GM19239 (cell line): ENCODE measurements around the gene MCF2L2.
A peak's percentile ranks its signal among the peaks of the same experiment; 100 is the strongest.
"Not testable (repeated sequence)": the region's sequence is repeated elsewhere in the genome, so short reads cannot be mapped to it uniquely, and the experiment has no call there.

Source experiments
- DNase-seq: peaks from one replicate; pipeline ENCODE4 v3.0.0; 2011; ENCODE audit warnings: low spot score; ENCODE audit not compliant: insufficient read length
- FAIRE-seq: peaks from 2 replicates; lab custom pipeline; 2011; peaks lifted over from hg19 to GRCh38; lab: Jason Lieb, UNC

The MCF2L2 gene, protein sequence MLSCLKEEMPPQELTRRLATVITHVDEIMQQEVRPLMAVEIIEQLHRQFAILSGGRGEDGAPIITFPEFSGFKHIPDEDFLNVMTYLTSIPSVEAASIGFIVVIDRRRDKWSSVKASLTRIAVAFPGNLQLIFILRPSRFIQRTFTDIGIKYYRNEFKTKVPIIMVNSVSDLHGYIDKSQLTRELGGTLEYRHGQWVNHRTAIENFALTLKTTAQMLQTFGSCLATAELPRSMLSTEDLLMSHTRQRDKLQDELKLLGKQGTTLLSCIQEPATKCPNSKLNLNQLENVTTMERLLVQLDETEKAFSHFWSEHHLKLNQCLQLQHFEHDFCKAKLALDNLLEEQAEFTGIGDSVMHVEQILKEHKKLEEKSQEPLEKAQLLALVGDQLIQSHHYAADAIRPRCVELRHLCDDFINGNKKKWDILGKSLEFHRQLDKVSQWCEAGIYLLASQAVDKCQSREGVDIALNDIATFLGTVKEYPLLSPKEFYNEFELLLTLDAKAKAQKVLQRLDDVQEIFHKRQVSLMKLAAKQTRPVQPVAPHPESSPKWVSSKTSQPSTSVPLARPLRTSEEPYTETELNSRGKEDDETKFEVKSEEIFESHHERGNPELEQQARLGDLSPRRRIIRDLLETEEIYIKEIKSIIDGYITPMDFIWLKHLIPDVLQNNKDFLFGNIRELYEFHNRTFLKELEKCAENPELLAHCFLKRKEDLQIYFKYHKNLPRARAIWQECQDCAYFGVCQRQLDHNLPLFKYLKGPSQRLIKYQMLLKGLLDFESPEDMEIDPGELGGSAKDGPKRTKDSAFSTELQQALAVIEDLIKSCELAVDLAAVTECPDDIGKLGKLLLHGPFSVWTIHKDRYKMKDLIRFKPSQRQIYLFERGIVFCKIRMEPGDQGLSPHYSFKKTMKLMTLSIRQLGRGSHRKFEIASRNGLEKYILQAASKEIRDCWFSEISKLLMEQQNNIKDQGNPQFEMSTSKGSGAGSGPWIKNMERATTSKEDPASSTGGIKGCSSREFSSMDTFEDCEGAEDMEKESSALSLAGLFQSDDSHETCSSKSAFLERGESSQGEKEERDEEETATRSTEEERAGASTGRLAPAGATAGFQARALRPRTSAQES

DNA sequence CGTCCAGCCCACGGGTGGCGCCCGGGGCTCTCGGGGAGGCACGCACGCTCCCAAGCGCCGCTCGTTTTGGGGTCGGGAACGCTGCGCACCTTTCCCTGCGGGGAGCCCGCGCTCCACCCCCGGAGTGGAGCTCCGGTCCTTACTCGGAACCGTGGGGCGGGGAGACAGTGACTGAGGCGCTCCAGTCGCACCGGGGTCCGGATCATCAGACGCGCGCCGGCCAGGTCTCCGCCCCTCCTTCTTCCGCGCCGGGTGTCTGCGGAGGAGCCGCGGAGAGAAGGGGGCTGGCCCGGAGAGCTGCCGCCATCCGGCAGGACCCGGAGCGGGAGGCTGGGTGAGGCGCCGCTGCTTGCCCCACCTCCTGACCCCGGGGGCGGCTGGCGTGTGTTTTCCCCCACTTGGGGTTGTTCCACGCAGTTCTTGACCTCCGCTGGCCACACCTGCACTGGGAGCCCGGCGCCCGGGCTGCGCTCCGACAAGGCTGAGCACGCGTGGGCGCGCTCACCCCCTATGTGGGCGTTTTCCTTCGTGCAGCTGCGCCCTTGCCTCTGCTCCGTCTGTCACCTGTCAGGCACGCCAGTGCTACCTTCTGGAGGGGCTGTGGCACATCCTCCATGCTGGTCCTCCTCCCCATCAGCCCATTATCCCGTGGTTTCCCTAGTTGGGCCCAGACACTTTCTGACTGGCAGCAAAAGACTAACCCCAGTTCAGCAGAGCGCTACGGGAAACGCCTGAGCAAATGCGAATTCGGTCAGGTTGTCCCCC is at the start of gene MCF2L2:
Gene MCF2L2 (minus strand): TSS at position 173 of the 765 bp plus-strand sequence. CDS start 642 bp downstream, outside the sequence.
- DNase-seq (peak; percentile 35), FAIRE-seq (no peak)

GRCh38 chr3:183477801-183478456 is 49.5 kb upstream of the MCF2L2 start:
- no peak for FAIRE-seq
- DNase-seq: no peak

DNA sequence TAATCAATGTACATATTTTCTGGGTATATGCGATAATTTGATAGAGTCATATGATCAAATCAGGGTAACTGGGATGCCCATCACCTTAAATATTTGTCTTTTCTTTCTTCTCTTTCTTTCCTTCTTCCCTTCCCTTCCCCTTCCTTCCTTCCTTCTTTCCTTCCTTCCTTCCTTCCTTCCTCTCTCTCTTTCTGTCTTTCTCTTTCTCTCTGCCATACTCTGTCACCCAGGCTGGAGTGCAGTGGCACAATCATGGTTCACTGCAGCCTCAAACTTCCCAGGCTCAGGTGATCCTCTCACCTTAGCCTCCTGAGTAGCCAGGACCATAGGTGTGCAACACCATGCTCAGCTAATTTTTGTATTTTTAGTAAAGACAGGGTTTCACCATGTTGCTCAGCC is 47.3 kb upstream of the MCF2L2 start:
- DNase-seq, FAIRE-seq: not testable (repeated sequence)

GRCh38 chr3:183475016-183475763 is 46.8 kb upstream of the MCF2L2 start:
- FAIRE-seq: no peak
- no peak for DNase-seq

DNA sequence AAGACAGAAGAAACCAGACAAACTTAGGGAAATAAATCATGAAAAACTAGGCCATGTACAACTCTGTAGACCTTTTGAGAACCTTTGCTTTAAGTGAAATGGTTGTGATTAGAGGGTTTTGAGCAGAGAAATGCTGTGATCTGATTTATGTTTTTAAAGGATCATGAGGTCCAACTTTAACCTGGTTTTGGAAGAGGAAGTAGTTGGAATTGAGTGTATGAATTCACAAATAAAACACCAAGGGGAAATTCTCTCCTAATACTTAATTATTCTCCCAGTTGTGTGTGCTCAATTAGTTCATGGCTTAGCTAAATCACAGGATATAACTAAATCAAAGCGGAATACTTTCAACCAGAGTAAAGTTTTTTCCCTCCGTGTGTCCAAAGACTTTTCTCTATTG is 45.5 kb upstream of the MCF2L2 start:
- no peak for DNase-seq
- FAIRE-seq: no peak

DNA sequence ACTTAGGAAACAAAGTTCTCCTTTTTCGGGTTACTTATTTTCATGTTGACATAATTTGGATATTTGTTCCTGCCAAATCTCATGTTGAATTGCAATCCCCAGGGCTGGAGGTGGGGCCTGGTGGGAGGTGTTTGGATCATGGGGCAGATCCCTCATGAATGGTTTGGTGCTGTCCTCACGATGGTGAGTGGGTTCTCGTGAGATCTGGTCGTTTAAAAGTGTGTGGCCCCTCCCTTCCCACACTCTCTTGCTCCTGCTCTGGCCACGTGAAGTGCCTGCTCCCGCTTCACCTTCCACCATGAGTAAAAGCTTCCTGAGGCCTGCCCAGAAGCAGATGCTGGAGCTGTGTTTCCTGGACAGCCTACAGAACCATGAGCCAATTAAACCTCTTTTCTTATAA is 43.7 kb upstream of the MCF2L2 start:
- FAIRE-seq: no peak
- no peak for DNase-seq

DNA sequence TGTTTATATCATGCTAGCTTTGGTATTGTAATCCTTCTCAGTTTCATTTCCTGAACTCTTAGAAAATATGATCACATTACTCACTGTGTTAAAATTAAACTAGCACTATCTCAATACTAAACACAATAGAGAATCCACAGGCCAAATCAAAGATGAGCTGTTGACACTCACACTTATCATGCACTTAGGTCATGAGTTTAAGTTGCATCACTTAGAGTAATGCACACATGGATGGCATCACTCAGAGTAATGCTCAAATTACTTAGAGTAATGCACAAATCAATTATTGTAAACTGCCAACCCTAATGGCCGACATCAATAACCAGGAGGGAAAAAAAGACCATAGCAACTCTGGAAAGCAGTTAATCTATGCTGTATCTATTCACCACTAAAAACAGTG is 40.0 kb upstream of the MCF2L2 start:
- no peak for FAIRE-seq

DNA sequence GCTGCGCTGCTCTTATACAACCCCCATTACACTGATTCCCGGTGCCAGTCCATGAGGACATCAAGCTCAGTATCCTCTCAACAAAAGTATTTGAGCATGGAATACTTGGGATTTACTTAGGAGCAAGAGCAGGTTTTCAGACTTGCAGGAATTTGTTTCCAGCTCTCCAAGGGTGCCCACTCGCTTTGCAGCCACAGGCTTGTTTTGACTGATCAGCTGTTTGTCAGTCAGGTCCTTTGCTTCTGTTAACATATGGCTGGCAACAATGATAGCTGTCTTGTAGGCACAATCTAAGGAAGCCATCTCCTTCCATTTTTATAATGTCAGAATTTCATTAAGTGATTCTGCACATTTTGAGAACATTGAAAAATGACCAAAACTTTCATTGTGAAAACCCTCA is 38.2 kb upstream of the MCF2L2 start:
- DNase-seq (no peak), FAIRE-seq (no peak)

More for the DNA sequence above, 40.0 kb upstream of the MCF2L2 start:
- DNase-seq: no peak

- not testable (repeated sequence) for FAIRE-seq, DNase-seq
Measured at GRCh38 chr3:183465710-183466109, 37.3 kb upstream of the MCF2L2 start.

GRCh38 chr3:183464480-183464879 is 36.1 kb upstream of the MCF2L2 start:
- DNase-seq (no peak), FAIRE-seq (no peak)

GRCh38 chr3:183460081-183461055 is 31.9 kb upstream of the MCF2L2 start:
- DNase-seq (no peak), FAIRE-seq (no peak)

DNA sequence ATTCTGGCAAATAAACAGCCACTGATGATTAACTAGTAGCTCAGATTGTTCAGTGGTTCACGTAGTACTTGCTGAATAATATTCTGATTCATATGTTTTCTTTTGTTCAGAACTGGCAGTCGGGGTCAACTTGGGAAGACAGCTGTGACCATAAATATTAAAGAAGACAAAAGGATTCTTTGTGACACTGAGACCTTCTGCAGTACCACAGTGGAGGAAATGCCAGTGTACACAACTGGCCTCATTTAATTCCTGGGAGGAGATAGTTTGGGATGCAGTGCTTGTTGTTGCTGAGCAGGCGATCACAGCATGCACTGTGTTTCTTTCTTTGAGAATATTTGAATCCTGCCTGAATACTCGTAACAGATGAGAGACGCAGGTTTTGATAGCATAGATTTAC is 26.7 kb upstream of the MCF2L2 start:
- FAIRE-seq: no peak
- DNase-seq: no peak

DNA sequence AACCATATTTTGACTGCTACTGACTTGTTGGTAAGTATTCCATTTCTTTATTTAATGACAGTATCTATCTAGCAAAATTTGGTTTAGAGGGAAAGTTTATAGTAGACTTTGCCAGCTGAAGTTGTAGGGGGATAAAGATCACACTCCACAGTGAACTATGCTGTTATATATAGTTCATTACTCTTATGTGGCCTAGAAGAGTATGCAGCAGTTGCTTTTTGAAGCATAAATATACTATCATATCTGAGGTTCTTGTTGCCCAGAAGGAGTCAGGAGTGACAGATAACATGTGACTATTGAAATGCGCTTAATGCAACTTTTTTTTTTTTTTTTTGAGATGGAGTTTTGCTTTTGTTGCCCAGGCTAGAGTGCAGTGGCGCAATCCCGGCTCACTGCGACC is 25.6 kb upstream of the MCF2L2 start:
- FAIRE-seq (no peak), DNase-seq (no peak)

- no peak for DNase-seq
- FAIRE-seq: no peak
Measured at GRCh38 chr3:183449791-183450190, 21.4 kb upstream of the MCF2L2 start.

DNA sequence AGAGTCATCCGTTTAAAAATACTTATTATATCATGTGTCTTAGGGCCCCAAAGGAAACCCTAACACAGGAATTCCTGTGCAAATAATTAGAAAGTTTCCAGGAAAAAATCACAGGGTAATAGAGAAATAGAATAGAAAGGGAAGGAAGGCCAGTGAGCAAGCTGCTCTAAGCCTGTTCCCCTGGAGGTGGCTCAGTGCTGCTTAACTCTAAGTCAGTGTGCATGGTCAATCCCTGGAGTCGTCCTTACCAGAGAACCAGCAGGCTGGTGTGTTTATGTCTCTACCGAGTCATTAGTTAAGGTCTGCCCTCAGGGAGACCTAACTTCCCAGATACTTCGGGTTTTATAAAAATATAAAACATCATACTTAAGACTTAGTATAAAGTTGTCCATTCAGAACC is 21.0 kb upstream of the MCF2L2 start:
- FAIRE-seq: no peak
- no peak for DNase-seq

DNA sequence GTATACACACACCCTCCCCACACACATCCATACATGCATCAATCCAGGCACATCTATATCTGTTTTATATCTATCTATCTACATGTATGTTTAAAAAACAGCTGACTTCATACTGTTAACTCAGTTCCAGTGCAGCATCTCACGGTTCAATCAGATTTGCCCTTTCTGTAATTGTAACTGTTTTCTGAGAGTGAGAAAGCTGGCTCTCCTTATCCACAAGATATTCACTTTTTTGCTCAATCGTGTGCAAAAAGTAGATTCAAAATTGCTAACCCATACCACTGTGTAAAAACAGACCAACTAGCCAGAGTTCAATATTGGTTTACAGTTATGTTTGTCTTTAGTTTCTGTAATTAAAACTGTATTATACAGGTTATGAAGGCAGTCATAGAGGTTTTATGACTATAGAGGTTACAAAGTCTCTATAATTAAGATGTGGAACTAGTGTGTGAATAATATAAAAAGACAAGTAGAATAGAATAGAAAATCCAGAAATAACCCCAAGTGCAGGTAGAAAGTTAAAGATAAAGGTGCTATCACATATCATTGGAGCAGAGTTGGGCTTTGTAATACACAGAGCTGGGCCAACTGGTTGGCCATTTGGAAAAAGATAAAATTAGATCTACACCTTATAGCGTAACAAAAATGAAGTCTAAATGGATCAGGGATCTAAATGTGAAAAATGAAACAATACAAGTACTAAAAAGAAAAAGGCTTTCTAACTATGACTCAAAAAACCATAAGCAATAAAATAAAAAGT is 20.1 kb upstream of the MCF2L2 start:
- FAIRE-seq: no peak
- DNase-seq: no peak
